HepG2 (cell line): ENCODE results near the gene NKIRAS1. TPM values are rescaled to one million over a fixed set of nuclear protein-coding genes. Genes with fewer than 3 reads are reported as not detected.
A peak's percentile ranks its signal among the peaks of the same experiment; 100 is the strongest.

ENCODE experiments used
- ARNT2 ChIP-seq: sonication (generic); formaldehyde crosslinking; IDR thresholded peaks from 2 replicates; pipeline ENCODE4 v1.8.0; 2022; ENCODE audit warnings: mild to moderate bottlenecking, low read depth, missing genetic modification reagents, moderate library complexity
- GATAD2A ChIP-seq: IDR thresholded peaks from 2 replicates; pipeline ENCODE4 v1.6.1; 2016
- HOXA9 ChIP-seq: sonication (generic); formaldehyde crosslinking; IDR thresholded peaks from 2 replicates; pipeline ENCODE4 v1.8.1; 2022; ENCODE audit warnings: missing genetic modification reagents, mild to moderate bottlenecking, moderate library complexity, borderline replicate concordance
- RCOR2 ChIP-seq: IDR thresholded peaks from 2 replicates; pipeline ENCODE4 v1.6.1; 2016; ENCODE audit warnings: missing biosample characterization, missing genetic modification reagents
- RFX3 ChIP-seq: IDR thresholded peaks from 2 replicates; pipeline ENCODE4 v1.6.1; 2016; ENCODE audit warnings: missing biosample characterization, missing genetic modification reagents
- SALL1 ChIP-seq: sonication (generic); formaldehyde crosslinking; IDR thresholded peaks from 2 replicates; pipeline ENCODE4 v1.8.0; 2022; ENCODE audit warnings: mild to moderate bottlenecking, missing genetic modification reagents
- ZNF205 ChIP-seq: IDR thresholded peaks from 2 replicates; pipeline ENCODE4 v1.6.1; 2018; ENCODE audit warnings: missing biosample characterization, missing genetic modification reagents
- ZNF761 ChIP-seq: sonication (generic); formaldehyde crosslinking; conservative IDR thresholded peaks from 2 replicates; pipeline ENCODE4 v1.4.0; 2020; ENCODE audit warnings: mild to moderate bottlenecking, missing genetic modification reagents
- polyA plus RNA-seq, 8 experiments: library from polyadenylated mRNA; depleted of rRNA in 3 of 8; stranded (reverse) in 7 of 8; unstranded in 1 of 8; fragments of >200 nt; fragmentation: Illumina TruSeq in 4 of 8; extraction: Trizol in 4 of 8; gene quantifications; 2 replicates each; pipeline versions ENCODE4 v1.2.1 to v1.2.3, GENCODE V29; 2011 to 2016; ENCODE audit warnings: low read depth in 4 of 8, missing spikeins in 1 of 8, mixed read lengths in 1 of 8; ENCODE audit not compliant: insufficient read depth in 1 of 8
- total RNA-seq, 5 experiments: library from RNA; depleted of rRNA; stranded (reverse); fragments of >200 nt; fragmentation: Illumina TruSeq; extraction: Trizol; gene quantifications; 2 replicates each; pipeline ENCODE4 v1.2.3, GENCODE V29; 2016; ENCODE audit warnings: low read depth in 1 of 5
- TF ChIP-seq, protein P1 (sequence below): sonication (generic); formaldehyde crosslinking; IDR thresholded peaks from 2 replicates; pipeline ENCODE4 v1.5.0; 2020; ENCODE audit warnings: mild to moderate bottlenecking, missing genetic modification reagents
- TF ChIP-seq, protein P2 (sequence below): sonication (generic); formaldehyde crosslinking; IDR thresholded peaks from 2 replicates; pipeline ENCODE4 v1.5.0; 2020; ENCODE audit warnings: missing genetic modification reagents
- TF ChIP-seq, protein P3 (sequence below): sonication (generic); formaldehyde crosslinking; IDR thresholded peaks from 2 replicates; pipeline ENCODE4 v1.4.0; 2020; ENCODE audit warnings: missing genetic modification reagents
- TF ChIP-seq, protein P4 (sequence below): sonication (generic); formaldehyde crosslinking; IDR thresholded peaks from 2 replicates; pipeline ENCODE4 v1.8.0; 2022; ENCODE audit warnings: mild to moderate bottlenecking, missing genetic modification reagents; ENCODE audit not compliant: insufficient replicate concordance
- TF ChIP-seq, protein P5 (sequence below): sonication (generic); formaldehyde crosslinking; IDR thresholded peaks from 2 replicates; pipeline ENCODE4 v1.8.0; 2023; ENCODE audit warnings: mild to moderate bottlenecking, missing genetic modification reagents
- TF ChIP-seq, protein P6 (sequence below): sonication (generic); formaldehyde crosslinking; IDR thresholded peaks from 2 replicates; pipeline ENCODE4 v1.8.1; 2022; ENCODE audit warnings: mild to moderate bottlenecking, missing genetic modification reagents
- TF ChIP-seq, protein P7 (sequence below): sonication (generic); formaldehyde crosslinking; IDR thresholded peaks from 2 replicates; pipeline ENCODE4 v1.4.0; 2020; ENCODE audit warnings: missing genetic modification reagents, borderline replicate concordance

NKIRAS1 gene
- total and polyA plus RNA-seq, 2 of the 13 experiments (the other 11 are each of a cell fraction or from before 2014, with no cell fraction given) = 4.3 to 8.0 TPM

DNA sequence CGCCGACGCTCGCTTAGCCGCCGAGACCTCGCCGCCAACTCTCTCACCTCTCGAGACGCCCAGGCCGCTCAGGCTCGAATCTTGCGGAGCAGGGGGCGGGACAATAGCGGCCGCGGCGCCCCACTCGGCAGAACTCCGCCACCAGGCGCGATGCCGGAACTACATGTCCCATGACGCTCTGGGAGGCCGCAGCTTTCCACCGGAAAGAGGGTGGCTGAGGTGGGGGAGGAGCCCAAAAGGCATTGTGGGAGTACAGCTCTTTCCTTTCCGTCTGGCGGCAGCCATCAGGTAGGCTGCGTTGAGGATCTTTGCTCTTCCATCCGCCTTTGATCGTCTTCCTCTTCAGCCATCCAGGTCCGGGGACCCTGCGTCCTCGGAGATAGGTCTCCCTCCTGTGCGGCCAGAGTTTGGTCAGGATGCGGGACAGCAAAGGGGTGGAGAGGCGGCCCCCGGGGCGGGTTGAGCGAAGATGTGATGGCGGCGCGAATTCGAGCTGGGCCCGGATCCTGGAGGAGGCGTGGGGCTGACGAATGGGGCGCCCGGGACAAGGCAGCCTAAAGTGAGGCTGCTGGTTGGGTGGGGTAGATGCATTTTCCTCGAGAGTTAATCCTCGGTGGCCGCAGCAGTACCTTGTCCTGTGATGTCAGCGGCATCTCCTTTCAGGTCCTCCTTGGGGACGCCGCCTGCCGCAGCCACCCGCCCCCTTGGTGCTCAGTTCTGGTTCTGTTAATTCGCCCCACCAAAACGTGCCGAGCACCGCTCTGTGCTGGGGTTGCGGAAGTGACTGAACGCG is at the start of gene NKIRAS1, which contains the start of gene RPL15 (continued):
- TF ChIP-seq, protein P1, sequence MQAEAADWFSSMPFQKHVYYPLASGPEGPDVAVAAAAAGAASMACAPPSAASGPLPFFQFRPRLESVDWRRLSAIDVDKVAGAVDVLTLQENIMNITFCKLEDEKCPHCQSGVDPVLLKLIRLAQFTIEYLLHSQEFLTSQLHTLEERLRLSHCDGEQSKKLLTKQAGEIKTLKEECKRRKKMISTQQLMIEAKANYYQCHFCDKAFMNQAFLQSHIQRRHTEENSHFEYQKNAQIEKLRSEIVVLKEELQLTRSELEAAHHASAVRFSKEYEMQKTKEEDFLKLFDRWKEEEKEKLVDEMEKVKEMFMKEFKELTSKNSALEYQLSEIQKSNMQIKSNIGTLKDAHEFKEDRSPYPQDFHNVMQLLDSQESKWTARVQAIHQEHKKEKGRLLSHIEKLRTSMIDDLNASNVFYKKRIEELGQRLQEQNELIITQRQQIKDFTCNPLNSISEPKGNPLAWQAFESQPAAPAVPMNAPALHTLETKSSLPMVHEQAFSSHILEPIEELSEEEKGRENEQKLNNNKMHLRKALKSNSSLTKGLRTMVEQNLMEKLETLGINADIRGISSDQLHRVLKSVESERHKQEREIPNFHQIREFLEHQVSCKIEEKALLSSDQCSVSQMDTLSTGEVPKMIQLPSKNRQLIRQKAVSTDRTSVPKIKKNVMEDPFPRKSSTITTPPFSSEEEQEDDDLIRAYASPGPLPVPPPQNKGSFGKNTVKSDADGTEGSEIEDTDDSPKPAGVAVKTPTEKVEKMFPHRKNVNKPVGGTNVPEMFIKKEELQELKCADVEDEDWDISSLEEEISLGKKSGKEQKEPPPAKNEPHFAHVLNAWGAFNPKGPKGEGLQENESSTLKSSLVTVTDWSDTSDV (CRISPR knock-in tag) = no peak
- TF ChIP-seq, protein P2, sequence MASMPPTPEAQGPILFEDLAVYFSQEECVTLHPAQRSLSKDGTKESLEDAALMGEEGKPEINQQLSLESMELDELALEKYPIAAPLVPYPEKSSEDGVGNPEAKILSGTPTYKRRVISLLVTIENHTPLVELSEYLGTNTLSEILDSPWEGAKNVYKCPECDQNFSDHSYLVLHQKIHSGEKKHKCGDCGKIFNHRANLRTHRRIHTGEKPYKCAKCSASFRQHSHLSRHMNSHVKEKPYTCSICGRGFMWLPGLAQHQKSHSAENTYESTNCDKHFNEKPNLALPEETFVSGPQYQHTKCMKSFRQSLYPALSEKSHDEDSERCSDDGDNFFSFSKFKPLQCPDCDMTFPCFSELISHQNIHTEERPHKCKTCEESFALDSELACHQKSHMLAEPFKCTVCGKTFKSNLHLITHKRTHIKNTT (CRISPR knock-in tag) = no peak
- TF ChIP-seq, protein P3, sequence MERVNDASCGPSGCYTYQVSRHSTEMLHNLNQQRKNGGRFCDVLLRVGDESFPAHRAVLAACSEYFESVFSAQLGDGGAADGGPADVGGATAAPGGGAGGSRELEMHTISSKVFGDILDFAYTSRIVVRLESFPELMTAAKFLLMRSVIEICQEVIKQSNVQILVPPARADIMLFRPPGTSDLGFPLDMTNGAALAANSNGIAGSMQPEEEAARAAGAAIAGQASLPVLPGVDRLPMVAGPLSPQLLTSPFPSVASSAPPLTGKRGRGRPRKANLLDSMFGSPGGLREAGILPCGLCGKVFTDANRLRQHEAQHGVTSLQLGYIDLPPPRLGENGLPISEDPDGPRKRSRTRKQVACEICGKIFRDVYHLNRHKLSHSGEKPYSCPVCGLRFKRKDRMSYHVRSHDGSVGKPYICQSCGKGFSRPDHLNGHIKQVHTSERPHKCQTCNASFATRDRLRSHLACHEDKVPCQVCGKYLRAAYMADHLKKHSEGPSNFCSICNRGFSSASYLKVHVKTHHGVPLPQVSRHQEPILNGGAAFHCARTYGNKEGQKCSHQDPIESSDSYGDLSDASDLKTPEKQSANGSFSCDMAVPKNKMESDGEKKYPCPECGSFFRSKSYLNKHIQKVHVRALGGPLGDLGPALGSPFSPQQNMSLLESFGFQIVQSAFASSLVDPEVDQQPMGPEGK (CRISPR knock-in tag) = peak; percentile 79
- TF ChIP-seq SALL1 (CRISPR knock-in tag) (peak; percentile 85), RFX3 (CRISPR knock-in tag) (no peak), ZNF205 (CRISPR knock-in tag) (peak; percentile 92), GATAD2A (peak; percentile 53; the same call in 1 of the 2 replicates), RCOR2 (CRISPR knock-in tag) (no peak; the same call in 1 of the 2 replicates), ZNF761 (0 out of 2 replicates have a peak, but pooled peaks have one; percentile 42), ARNT2 (peak; percentile 91), HOXA9 (CRISPR knock-in tag) (no peak; the same call in 1 of the 2 replicates)
- TF ChIP-seq, protein P4, sequence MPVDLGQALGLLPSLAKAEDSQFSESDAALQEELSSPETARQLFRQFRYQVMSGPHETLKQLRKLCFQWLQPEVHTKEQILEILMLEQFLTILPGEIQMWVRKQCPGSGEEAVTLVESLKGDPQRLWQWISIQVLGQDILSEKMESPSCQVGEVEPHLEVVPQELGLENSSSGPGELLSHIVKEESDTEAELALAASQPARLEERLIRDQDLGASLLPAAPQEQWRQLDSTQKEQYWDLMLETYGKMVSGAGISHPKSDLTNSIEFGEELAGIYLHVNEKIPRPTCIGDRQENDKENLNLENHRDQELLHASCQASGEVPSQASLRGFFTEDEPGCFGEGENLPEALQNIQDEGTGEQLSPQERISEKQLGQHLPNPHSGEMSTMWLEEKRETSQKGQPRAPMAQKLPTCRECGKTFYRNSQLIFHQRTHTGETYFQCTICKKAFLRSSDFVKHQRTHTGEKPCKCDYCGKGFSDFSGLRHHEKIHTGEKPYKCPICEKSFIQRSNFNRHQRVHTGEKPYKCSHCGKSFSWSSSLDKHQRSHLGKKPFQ (CRISPR knock-in tag) = peak; percentile 45
- TF ChIP-seq, protein P5, sequence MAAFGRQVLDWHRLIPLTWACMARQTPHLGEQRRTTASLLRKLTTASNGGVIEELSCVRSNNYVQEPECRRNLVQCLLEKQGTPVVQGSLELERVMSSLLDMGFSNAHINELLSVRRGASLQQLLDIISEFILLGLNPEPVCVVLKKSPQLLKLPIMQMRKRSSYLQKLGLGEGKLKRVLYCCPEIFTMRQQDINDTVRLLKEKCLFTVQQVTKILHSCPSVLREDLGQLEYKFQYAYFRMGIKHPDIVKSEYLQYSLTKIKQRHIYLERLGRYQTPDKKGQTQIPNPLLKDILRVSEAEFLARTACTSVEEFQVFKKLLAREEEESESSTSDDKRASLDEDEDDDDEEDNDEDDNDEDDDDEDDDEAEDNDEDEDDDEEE (CRISPR knock-in tag) = no peak
- TF ChIP-seq, protein P6, sequence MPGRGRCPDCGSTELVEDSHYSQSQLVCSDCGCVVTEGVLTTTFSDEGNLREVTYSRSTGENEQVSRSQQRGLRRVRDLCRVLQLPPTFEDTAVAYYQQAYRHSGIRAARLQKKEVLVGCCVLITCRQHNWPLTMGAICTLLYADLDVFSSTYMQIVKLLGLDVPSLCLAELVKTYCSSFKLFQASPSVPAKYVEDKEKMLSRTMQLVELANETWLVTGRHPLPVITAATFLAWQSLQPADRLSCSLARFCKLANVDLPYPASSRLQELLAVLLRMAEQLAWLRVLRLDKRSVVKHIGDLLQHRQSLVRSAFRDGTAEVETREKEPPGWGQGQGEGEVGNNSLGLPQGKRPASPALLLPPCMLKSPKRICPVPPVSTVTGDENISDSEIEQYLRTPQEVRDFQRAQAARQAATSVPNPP (CRISPR knock-in tag) = no peak; the same call in 1 of the 2 replicates
- TF ChIP-seq, protein P7, sequence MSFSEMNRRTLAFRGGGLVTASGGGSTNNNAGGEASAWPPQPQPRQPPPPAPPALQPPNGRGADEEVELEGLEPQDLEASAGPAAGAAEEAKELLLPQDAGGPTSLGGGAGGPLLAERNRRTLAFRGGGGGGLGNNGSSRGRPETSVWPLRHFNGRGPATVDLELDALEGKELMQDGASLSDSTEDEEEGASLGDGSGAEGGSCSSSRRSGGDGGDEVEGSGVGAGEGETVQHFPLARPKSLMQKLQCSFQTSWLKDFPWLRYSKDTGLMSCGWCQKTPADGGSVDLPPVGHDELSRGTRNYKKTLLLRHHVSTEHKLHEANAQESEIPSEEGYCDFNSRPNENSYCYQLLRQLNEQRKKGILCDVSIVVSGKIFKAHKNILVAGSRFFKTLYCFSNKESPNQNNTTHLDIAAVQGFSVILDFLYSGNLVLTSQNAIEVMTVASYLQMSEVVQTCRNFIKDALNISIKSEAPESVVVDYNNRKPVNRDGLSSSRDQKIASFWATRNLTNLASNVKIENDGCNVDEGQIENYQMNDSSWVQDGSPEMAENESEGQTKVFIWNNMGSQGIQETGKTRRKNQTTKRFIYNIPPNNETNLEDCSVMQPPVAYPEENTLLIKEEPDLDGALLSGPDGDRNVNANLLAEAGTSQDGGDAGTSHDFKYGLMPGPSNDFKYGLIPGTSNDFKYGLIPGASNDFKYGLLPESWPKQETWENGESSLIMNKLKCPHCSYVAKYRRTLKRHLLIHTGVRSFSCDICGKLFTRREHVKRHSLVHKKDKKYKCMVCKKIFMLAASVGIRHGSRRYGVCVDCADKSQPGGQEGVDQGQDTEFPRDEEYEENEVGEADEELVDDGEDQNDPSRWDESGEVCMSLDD (CRISPR knock-in tag) = no peak
